Fibroblast of lung (primary cell): ENCODE data around the gene DDHD1.

Source experiments
- EZH2 ChIP-seq: IDR thresholded peaks from 2 replicates; pipeline ENCODE4 v1.5.1; 2012; ENCODE audit warnings: low read length, control low read depth, mild to moderate bottlenecking; ENCODE audit errors: missing control alignments
- TF ChIP-seq, protein P1 (sequence below), 2 donors: IDR thresholded peaks in 1 of 2; conservative IDR thresholded peaks in 1 of 2; 1 replicate in 1 of 2; 2 replicates in 1 of 2; pipeline ENCODE4 v1.5.1; 2011 to 2012; ENCODE audit warnings: low read length in 2 of 2, control low read depth in 1 of 2, inconsistent platforms in 1 of 2, low read depth in 1 of 2, mild to moderate bottlenecking in 1 of 2

GRCh38 chr14:52987042-52987441 is 166.1 kb downstream of the DDHD1 start:
- TF ChIP-seq, protein P1, sequence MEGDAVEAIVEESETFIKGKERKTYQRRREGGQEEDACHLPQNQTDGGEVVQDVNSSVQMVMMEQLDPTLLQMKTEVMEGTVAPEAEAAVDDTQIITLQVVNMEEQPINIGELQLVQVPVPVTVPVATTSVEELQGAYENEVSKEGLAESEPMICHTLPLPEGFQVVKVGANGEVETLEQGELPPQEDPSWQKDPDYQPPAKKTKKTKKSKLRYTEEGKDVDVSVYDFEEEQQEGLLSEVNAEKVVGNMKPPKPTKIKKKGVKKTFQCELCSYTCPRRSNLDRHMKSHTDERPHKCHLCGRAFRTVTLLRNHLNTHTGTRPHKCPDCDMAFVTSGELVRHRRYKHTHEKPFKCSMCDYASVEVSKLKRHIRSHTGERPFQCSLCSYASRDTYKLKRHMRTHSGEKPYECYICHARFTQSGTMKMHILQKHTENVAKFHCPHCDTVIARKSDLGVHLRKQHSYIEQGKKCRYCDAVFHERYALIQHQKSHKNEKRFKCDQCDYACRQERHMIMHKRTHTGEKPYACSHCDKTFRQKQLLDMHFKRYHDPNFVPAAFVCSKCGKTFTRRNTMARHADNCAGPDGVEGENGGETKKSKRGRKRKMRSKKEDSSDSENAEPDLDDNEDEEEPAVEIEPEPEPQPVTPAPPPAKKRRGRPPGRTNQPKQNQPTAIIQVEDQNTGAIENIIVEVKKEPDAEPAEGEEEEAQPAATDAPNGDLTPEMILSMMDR (conservative IDR thresholded peaks at IDR 0.05 in 1 of 2, IDR thresholded peaks at IDR 0.05 in 1 of 2; ENCODE audit: low read depth in 1 of 2, low read length in 2 of 2), result no peak
- TF ChIP-seq EZH2, result no peak
